Hematopoietic multipotent progenitor cell treated with erythropoietin and hydrocortisone succinate and interleukin-3 and kit ligand, for 8 days (in vitro differentiated cells): ENCODE measurements around the gene AJM1.
"Not testable (repeated sequence)": the region's sequence is repeated elsewhere in the genome, so short reads cannot be mapped to it uniquely, and the experiment has no call there.

ENCODE experiments used
- DNase-seq: peaks from one replicate; pipeline ENCODE4 v3.0.0-alpha.2; 2015

The AJM1 gene

DNA sequence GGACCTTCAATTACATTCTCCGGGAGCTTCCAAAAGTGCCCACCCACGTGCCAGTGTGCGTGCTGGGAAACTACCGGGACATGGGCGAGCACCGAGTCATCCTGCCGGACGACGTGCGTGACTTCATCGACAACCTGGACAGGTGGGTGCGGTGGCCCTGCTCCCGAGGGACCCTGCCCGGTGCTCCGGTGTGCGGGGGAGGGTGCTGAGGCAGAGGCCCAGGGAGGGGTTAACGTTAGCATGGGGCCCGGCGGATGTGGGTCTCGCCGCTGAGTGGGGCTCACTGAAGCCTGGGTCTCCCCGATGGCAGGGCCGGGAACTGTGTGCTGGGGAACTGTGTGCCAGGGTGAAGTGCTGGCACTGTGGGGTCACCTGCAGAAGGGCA, 10.6 kb upstream of the AJM1 start:
- no peak for DNase-seq

DNA sequence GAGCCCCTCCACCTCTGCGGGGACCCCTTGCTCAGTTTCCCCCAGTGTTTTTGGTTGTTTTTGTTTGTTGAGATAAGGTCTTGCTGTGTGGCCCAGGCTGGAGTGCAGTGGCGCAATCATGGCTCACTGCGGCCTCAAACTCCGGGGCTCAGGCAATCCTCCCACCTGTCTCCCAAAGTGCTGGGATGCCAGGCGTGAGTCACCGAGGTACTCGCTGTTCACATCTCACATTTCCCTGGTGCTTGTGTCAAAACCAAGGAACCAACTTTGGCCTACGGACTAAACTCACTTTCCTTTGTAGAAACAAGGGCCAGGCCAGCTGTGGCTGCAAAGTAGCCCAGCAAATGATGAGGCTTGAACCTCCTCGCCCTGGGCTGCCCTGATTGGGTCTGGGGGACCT, 9.7 kb upstream of the AJM1 start:
- no peak for DNase-seq

DNA sequence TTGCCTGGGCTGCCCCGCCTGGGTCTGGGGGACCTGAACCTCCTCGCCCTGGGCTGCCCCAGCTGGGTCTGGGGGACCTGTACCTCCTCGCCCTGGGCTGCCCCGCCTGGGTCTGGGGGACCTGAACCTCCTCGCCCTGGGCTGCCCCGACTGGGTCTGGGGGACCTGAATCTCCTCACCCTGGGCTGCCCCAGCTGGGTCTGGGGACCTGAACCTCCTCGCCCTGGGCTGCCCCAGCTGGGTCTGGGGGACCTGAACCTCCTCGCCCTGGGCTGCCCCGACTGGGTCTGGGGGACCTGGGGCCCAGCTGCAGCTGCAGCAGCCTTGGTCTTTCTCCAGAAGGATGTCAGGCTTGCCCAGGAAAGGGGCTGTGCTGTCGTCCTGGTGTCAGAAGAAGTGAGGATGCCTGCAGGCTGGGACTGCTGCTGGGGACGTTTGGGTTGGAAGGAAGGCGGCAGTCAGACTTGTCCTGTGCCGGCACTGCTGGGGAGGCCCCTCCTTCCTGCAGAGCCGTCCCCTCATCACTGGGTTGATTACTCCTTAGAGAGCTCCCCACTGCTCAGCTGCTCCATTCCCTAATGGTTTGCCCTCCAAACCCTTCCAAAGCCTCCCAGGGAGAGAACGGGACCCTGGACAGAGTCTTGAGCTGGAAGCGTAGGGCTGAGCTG, 8.8 kb upstream of the AJM1 start:
- not testable (repeated sequence) for DNase-seq

DNA sequence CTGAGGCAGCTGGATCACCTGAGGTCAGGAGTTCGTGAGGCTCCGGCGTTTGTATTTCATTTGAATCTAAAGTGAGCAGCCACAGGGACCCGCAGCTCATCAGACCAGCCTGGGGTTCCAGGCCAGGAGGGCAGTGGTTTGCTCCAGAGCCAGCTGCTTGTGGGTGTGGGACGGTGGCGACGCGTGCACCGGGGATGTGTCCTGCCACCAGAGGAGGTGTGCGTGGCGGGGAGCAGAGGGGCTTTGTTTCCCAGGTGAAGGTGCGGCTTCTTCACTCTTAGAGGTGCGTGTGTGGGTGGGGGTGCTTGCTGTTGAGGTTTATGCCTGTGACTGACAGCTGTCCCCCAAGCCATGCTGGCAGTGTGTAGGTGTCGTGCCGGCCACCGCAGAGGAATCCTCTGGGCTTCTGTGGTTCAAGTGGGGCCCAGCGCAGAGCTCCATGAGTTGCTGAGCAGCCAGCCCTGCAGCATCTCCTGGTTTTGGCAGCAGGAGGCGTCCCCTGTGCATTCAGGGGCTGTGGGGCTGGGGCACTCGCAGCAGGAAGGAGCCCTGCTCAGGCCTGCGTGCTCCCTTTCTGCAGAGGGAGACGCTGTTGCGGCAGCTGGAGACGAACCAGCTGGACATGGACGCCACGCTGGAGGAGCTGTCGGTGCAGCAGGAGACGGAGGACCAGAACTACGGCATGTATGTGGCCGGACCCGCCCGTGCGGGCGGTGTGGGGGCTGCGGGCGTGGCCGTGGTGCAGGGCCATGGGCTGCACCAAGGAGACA, 6.9 kb upstream of the AJM1 start:
- no peak for DNase-seq

DNA sequence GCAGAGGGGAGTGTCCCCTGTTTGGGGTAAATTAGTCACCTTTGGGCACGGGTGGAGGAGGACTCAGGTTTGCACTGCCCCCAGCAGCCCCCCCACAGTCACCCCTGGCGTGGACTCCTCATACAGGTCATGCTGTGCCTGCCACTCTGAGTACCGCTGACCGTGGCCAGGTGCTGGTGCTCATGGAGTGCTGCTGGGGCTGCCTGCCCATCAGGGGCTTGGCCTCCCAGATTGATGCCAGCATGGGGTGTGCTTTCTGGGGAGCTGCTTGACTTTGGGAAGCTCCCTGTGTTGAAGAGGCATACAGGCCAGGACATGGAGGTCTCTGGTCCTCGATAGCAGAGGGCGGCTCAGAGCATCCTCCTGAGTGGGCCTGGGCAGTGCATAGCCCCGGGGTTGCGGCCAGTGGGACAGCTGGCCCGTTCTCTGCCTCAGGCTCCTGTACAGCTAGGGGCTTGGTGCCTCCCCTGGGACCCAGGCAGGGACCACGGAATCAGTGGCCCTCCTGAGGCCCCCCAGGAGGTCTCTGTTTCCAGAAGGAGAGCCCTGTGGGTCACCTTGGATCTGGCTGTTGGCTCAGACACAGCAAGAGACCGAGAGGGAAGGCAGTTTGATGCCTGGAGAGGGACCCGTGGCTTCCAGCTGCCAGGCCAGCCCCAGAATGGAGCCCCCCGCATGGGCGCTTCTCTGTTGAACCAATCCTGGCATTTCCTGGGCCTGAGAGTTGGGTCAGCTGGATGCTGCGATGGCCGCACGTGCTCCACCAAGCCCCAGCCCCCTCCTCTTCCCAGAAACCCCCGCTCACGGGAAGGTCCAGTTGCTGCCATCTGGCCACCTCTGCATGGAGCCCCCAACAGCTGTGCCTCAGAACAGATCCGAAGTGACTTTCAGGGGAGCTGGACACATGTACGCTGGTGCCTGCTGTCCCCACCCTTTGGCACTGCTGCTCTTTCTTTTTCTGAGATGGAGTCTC, 6.1 kb upstream of the AJM1 start:
- DNase-seq: no peak

DNA sequence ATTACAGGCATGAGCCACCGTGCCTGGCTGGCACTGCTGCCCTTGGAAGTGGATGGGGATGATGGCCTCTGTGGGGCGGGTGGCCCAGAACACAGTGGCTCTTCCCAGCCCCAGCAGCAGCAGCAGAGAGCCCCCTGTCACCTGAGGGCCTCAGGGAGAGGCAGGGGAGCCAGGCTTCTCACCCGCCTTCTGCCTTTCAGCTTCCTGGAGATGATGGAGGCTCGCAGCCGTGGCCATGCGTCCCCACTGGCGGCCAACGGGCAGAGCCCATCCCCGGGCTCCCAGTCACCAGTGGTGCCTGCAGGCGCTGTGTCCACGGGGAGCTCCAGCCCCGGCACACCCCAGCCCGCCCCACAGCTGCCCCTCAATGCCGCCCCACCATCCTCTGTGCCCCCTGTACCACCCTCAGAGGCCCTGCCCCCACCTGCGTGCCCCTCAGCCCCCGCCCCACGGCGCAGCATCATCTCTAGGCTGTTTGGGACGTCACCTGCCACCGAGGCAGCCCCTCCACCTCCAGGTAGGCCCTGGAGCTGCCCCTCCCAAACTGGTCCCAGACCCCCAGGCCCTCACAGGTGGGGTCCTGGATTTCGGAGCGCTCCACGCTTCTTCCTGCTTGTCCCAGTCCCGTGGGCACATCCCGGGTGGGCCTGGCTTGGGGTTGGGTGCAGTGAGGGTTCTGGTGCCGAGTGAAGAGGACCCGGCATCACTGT, 5.0 kb upstream of the AJM1 start:
- DNase-seq: no peak

DNA sequence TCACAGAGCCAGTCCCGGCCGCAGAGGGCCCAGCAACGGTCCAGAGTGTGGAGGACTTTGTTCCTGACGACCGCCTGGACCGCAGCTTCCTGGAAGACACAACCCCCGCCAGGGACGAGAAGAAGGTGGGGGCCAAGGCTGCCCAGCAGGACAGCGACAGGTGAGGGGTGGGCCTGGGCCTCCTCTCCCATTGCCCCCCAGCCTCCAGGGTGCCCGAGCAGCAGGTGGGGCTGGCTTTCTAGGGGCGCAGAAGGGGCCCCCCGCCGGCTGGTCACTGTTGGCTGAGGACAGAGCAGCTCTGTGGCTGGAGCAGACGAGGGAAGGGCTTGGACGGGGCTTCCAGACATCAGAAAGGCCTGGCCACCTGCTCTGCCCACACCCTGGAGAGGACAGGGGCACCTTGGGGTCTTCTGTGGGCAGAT, 4.4 kb upstream of the AJM1 start:
- not testable (repeated sequence) for DNase-seq

DNA sequence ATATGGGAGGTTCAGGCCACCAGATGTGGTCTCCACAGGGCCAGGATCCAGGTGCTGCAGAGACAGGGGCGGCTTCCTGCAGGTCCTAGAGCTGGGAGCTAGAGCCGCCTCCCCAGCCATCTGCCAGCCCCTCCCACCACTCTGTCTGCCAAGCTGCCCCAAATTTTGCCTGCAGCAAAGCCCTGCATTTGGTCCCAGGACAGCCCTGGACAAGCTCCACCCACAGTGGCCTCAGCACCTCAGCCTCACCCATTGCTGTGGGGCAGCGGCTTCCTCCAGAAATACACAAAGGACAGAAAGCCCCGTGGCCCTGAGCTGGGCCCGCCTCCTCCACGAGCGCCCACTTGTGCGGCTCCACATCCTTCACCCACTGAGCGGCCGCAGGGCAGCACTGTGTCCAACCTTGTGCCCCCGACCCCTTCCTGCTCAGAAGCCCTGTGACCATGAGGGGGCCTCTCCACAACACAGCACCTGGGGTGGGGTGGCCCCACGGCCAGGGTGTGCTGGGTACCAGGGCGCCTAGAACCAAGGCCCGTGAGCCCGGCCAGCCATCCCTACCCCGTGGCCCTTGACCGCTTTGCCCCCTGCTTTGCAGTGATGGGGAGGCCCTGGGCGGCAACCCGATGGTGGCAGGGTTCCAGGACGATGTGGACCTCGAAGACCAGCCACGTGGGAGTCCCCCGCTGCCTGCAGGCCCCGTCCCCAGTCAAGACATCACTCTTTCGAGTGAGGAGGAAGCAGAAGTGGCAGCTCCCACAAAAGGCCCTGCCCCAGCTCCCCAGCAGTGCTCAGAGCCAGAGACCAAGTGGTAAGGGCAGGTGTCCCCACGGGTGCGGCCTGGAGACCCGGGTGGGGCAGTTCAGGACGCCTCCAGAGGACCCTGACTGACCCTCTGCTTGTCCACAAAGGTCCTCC, 3.7 kb upstream of the AJM1 start:
- DNase-seq: no peak

DNA sequence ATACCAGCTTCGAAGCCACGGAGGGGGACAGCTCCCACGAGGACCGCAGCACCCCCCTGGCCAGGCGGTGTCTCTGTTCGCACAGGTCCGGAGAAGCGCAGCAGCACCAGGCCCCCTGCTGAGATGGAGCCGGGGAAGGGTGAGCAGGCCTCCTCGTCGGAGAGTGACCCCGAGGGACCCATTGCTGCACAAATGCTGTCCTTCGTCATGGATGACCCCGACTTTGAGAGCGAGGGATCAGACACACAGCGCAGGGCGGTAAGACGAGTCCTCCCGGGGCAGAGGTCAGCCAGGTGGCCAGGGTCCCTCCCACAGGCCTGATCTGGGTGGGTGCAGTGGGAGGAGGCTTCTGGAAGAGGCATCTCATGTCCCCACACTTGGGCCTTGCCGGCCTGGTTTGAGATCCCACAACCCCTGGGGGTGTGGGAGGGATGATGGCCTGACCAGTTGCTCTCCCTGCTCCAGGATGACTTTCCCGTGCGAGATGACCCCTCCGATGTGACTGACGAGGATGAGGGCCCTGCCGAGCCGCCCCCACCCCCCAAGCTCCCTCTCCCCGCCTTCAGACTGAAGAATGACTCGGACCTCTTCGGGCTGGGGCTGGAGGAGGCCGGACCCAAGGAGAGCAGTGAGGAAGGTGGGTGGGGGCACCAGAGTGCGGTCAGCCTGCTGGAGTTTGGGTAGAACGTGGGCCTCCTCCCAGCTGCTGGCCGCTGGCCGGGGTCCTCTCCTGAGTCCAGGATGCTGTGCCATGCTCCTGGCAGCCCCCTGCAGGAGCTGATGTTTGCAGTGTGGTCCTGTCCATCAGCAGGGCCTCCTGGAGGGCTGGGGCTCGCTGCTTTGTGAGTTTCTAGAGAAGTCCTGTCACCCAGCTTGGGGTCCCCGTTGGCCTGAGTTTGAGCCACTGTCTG, 2.8 kb upstream of the AJM1 start:
- DNase-seq: no peak

DNA sequence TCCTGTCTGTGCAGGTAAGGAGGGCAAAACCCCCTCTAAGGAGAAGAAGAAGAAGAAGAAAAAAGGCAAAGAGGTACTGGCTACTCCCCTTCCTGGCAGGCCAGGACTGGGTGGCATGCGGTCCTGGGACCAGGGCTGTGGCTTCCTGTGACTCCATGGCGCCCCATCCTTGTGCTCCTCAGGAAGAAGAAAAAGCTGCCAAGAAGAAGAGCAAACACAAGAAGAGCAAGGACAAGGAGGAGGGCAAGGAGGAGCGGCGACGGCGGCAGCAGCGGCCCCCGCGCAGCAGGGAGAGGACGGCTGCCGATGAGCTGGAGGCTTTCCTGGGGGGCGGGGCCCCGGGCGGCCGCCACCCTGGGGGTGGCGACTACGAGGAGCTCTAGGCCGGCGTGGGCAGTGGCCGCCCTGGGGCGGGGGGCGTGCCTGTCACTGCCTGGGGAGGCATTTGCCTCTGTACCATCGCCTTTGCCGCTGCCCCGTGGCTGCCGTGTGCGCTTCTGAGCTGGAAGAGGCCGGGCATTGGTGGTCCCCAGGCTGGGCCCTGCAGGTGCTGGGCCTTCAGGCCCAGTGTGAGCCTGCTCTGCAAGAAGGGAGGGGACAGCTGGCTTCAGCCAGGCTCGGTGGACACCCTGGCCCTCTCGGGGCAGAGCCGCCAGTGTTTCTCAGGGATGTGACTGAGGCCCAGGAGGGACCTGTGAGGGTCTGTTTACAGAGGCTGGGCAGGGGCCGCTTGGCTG, 2.0 kb upstream of the AJM1 start:
- no peak for DNase-seq

DNA sequence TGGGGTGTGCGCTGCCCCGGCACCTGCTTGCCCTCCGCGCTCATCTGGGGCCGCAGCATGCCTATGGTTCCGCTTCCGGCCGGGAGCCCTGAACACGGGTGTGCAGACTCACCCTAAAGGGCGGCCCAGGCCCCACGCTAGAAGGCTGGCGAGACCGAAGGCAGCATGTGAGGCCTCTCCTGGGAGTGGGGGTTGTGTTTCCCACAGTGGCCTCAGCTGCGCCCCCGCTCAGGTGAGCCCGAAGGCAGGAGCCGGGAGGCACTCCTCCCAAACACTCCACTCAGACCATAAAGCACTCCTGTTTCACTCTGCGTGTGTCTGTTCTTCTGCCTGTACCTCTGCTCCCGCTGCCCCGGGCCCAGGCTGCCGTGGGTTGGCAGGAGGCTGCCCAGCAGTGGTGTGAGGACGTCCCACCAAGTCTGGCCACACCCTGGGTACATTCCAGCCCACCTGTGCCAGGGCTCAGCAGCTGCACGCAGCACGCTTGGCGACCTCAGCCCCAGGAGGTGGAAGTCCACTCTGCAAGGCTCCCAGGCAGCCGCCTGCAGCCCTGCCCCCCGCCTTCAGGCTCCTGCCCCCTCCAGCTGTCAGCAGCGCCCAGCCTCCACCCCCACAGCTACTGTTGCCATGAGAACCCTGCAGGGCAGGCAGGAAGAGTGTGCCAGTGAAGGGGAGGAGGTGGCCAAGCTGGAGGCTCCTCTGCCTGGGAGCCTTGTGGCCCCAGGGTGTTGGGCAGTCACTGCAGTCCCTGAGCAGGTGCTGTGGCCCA, 1.2 kb upstream of the AJM1 start:
- DNase-seq: peak; percentile 53

DNA sequence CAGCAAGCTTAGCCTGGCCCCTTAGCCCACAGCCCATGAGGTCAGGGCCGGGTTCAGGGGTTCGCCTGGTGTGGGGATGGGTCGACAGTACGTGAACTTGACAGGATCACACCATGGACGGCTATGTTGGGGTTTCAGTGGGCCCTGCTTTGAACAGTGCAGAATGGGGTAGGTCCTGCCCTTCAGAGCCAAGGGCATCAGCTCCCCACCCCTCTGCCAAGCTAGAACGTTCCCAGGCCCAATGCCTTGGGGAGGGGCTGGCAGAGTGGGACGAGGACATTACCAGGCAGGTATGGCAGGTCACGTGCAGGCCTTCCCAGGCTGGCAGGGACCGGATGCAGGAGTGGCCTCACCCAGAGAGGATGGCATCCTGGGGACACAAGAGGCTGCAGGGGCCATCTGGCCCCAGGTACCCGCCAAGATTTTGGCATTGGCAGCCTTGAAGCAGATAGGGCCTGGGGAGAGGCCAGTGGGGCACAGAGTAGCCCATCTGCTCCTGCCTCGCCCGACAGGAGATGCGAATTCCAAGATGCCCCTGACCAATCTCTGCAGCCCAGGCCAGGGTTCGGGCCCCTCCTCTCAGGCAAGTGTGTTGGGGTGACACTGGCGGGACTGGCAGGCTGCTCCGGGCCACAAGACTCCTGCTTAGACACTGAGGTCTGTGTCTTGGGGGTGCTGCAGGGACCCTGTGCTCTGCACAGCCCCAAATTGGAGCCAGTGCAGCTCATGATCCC, 465 bp upstream of the AJM1 start:
- not testable (repeated sequence) for DNase-seq

DNA sequence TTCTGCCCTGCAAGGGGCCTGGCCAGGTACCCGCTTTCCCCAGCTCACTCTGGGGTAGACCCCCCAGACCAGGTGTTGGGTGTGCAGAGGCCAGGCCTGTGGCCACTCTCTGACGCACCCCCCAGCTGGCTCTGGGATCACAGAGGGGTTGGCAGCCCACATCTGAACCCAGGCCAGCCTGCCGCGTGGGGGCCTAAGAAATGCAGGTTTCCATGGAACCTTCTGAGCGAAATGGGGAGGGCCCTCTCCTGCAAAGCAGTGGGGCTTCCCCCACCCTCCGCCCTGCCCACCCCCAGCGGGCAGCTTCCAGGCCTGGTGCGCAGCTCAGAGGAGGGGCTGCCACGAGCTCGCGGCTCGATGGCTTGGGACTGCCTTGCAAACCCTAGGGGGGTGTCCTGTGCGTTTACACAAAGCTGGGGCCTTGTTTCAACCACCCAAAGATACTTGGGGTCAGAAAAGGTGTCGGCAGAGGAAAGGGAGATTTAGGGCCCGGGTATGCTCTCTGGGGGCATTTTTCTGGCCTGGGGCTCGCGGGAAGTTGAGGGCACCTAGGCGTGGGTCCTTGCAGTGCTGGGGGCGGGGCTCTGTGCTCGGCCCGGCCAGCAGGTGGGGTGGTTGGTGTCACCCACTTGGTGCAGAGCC, 1.0 kb downstream of the AJM1 start:
- not testable (repeated sequence) for DNase-seq

DNA sequence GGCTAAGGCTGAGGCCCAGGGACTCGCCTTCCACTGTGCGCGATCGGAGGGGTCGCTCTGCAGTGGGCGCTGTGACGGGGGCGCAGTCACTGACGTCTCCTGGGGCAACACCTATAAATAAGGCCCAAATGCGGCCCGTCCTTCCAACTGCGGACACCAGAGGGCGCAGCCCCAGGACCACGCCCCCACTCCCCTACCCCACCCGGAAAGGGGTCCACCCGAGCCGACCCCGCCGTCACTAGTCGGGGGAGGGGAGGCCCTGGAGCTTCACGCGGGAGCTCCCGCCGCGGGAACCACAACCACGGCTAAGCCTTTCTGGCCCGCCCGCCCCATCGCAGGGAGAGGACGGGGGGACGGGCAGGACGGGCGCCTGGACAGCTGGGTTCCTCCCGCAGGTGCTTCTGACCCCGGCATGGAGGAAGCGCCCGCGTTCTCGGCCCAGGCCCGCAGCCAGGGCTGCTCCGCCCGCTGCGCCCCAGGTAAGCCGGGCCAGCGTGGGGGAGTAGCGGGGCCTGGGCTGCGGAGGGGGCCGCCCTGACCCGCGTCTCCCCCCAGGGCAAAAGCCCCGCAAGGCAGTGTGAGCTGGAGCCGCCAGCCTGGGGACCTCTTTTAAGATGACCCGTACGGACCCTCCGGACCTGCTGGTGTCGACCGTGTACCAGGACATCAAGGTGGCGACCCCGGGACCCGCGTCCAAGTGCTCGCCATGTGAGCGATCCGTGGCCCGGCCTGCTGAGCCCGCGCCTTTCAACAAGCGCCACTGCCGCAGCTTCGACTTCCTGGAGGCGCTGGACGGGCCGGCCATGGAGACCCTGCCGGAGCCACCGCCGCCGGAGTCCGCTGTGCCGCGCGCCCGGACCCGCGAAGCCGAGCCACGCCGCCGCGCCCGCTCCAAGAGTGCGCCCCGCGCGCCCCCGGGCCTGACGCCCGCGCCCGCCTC, 1.8 kb downstream of the AJM1 start:
- peak; percentile 34 for DNase-seq

DNA sequence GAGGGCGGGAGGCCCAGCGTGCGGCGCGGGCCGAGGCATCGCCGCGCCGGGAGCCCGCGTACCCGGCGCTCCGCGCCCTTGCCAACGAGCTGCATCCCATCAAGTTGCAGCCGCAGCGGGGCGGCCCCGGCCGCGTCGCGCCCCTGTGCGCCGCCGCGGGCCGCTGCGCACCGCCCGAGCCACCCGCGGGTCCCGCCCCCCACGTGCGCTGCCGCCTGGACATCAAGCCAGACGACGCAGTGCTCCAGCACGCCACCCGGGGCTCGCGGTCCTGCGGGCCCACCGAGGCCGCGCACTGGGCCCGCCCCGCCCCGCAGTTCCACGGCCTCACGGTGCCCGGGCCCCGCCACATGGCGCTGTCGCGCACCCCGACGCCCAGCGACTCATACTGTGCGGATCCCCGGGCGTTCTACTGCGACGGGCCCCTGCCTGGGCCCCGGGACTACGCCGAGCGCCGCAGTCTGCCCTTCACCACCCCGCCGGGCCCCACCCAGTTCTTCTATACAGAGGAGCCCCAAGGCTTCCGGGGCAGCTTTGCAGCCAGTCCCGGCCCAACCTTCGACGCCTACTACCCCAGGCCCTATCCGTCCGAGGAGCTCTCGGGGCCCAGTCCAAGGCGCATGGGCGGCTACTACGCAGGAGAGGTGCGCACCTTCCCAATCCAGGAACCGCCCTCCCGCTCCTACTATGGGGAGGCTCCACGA, 2.6 kb downstream of the AJM1 start:
- DNase-seq: peak; percentile 10
